SW 1271 (cell line): ENCODE data around the gene FAF1.
"Not testable (repeated sequence)": the region's sequence is repeated elsewhere in the genome, so short reads cannot be mapped to it uniquely, and the experiment has no call there.

ENCODE experiments used
- DNase-seq, 2 experiments: peaks; one replicate each; lab custom pipeline; 2025; lab: John Stamatoyannopoulos, UW

The FAF1 gene

DNA sequence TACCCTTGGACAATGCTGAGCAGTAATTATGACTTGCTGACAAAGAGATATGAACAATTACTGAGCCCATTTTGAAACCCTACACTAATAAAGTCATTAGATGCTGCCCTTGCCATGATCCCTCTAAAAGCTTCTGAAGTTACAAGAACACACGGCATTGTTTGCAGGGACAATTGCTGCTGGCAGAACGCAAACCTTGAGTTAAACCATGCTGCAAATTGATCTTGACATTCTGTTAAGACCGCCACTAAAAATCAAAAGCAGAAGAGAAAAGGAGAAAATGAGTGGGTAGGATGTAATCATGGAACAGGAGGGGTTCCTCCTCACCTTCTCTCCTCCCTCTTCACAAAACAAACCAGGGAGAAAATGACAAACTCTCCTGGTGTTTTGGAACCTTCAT is 400.6 kb downstream of the FAF1 start:
- DNase-seq: no peak

GRCh38 chr1:50553921-50554320 is 406.1 kb downstream of the FAF1 start:
- DNase-seq: no peak

GRCh38 chr1:50548243-50548642 is 411.8 kb downstream of the FAF1 start:
- DNase-seq: no peak

GRCh38 chr1:50542362-50542761 is 417.7 kb downstream of the FAF1 start:
- DNase-seq: no peak

DNA sequence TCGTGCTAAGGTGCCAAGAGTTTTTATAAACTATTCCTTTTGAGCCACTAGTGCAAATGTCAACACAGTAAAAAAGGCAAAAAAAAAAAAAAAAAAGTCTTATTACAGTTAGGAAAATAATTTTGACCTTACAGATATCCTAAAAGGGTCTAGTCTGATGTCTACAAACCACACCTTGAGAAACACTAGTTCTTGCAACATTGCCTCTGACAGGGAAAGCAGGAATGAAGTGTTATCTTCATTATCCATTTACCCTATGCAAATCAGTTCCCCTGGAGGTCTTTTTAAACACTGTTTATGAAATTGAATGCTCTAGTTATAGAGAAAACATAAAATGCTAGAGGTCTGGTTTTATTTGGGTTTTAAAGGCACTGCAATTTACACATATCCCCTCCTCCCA is 421.6 kb downstream of the FAF1 start:
- no peak for DNase-seq

GRCh38 chr1:50531601-50532000 is 428.5 kb downstream of the FAF1 start:
- no peak for DNase-seq

DNA sequence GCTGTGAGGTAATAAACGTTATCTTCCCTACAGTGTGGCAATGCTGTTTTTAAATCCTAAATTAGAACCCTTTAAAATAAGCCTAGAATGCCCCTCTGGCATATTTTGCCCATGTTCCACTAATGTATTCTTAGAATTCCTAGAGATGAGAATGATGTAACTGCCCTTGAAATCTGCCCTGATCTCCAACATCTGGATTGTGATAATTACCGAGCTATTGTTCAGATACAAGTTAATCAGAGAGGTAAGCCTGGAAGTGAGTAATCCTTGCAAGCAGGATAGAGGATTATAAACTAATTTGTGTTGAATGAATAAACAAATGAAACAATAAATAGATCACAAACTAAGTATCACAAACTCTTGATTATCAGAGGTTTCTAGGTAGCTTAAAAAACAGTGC is 429.0 kb downstream of the FAF1 start:
- no peak for DNase-seq

DNA sequence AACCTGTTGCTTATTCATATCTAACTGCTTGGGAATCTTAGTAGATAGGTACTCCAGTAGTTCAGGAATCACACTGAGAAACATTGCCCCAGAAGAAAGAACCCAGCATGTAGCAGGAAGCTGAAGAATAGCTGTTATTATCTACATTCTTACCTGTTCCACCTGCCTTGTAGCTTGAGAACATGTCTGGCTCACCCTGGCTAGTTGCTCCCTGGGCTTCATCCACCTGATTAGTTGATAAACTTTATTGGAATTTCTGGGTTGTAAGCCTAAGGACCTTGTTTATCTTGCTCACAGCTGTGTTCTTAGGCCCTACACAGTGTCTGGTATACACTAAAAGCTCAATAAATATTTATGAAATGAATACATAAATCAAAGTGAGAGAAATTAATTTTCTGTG is 430.6 kb downstream of the FAF1 start:
- no peak for DNase-seq

GRCh38 chr1:50527987-50528320 is 432.1 kb downstream of the FAF1 start:
- DNase-seq: not testable (repeated sequence)

DNA sequence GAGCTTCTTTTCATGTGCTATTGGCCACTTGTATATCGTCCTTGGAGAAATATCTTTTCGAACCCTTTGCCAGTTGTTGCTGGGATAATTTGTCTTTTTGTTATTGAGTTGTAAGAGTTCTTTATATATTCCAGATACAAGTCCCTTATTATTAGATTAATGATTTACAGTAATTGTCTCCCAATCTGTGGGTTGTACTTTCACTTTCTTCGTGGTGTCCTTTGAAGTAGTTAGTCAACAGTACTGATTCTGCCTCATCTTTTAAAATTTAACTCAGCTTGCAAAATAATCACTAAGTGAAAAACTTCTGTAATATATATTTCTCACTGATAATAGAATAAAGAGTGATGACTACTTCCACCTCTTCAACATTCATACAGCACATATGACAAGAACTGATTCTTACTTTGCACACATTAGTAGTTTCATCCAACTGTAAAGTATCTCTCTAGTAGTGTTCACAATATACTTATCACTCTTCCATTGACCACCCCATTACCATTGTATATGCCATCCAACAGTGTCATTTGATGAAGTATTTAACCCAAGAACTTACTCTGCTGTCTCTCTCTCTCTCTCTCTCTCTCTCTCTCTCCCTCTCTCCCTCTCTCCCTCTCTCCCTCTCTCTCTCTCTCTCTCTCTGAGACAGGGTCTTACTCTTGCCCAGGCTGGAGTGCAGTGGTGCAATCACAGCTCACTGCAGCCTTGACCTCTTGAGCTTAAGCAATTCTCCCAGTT is 432.6 kb downstream of the FAF1 start:
- DNase-seq: no peak

DNA sequence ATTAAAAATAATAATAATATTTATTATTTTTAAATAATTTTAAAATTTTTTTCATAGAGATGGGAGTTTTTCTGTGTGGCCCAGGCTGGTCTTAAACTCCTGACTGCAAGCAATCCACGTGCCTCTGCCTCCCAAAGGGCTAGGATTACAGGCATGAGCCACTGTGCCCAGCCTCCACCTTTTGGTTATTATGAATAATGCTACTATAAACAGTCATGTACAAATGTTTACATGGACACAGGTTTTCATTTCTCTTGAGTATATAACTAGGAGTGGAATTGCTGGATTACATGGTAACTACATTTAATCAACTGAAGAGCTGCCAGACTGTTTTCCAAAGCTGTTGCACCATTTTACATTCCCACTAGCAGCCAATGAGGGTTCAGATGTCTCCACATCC is 433.6 kb downstream of the FAF1 start:
- DNase-seq: no peak

GRCh38 chr1:50523548-50523947 is 436.5 kb downstream of the FAF1 start:
- no peak for DNase-seq

- DNase-seq: no peak
Measured at GRCh38 chr1:50522691-50523342, 437.2 kb downstream of the FAF1 start.

DNA sequence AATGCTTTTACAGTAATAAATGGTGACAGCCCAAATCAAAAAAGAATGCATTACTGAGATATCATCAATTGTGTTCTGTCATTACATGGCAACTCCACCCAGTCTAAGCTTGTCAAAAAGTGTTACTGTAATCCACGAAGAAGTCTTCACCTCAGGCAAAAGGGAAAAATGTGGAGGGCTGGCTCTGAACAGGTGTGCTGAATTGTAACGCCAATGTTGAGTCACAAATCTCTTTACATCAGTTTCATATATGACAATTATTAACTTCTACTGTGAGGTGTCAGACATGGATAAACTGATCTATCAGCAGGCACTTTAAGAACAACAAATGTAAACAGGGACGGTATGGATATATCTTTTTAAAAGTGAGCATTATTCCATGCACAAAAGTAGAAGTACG is 438.4 kb downstream of the FAF1 start:
- no peak for DNase-seq

DNA sequence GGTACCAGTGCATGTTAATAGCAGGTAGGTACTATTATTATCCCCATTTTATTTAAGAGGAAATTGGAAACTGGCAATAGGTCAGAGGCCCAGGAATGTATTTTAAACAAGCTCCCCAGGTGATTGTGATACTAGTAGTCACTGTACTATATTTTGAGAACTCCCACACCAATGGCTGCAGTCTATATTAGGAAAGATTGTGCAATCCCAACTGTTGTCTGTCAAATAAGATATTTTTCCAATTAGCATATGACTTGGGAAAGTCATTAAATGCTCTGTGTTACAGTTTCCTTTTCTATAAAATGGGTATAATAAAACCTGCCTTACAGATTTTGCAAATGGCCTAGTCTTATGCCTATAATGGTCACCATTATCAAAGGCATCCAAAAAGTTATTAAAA is 442.6 kb downstream of the FAF1 start:
- no peak for DNase-seq

DNA sequence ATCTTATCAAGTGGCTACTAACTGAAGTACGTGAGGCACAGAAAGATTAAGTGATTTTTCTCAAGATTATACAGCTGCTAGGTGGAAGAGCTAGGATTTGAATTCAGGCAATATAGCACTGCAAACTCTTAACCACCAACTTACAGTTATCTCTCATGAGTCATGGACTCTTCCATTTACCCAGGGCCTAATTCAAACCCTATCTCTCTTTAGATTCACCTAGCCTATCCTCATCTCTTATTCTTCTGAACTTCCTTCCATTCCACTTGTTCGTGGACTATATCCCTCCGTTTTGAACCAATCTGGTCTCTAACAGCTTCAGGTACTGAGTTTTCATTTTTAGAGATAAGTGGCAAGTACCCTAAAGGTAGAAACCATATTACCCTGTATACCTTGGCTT is 444.0 kb downstream of the FAF1 start:
- DNase-seq: no peak

DNA sequence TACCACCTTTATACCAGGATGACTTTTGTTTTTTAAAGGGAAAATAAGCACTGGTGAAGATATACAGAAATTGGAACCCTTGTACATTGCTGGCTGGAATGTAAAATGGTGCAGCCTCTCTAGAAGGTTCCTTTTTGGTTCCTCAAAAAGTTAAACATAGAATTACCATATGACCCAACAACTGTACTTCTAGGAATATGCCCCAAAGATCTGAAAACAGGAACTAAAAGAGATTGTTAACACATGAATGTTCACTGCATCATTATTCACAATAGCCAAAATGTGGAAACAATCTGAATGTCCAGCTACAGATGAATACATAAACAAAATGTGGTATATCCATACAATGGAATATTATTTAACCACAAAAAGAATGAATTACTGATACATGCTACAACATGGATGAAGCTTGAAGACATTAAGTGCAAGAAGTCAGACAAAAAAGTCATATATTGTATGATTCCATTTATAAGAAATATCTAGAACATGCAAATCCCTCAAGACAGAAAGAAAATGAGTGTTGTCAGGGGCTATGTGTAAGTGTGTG is 452.0 kb downstream of the FAF1 start:
- DNase-seq: no peak

DNA sequence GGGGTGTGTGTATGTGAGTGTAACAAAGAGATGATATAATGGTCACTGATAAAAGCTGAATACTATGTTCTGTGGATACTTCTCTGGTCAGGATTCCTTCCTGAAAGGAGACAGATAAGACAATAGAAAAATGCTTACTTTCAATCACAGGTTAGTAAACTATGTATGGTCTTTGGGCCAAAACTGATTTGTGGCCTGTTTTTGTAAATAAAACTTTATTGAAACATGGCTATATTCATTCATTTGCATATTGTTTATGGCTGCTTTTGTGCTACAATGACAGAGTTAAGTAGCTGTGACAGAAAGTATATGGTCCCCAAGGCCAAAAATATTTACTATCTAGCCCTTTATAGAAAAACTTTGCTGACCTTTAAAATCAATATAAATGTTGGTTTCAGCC is 454.6 kb downstream of the FAF1 start:
- no peak for DNase-seq

DNA sequence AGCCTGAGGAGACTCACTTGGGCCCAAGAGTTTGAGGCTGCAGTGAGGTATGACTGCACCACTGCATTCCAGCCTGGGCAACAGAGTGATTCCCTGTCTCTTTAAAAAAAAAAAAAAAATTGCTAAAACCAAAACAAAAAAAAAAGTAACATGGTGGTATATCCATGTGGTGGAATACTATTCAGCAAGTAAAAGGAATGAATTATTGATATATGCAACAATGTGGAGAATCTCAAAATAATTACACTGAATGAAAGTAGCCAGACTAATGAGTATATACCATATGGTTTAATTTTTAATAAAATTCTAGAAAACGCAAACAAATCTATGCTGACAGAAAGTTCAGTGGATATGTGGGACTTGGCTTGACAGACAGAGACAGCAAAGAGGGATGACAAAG is 456.6 kb downstream of the FAF1 start:
- no peak for DNase-seq

- DNase-seq: no peak
Measured at GRCh38 chr1:50502147-50502546, 457.9 kb downstream of the FAF1 start.

GRCh38 chr1:50497007-50497406 is 463.1 kb downstream of the FAF1 start:
- DNase-seq: no peak

DNA sequence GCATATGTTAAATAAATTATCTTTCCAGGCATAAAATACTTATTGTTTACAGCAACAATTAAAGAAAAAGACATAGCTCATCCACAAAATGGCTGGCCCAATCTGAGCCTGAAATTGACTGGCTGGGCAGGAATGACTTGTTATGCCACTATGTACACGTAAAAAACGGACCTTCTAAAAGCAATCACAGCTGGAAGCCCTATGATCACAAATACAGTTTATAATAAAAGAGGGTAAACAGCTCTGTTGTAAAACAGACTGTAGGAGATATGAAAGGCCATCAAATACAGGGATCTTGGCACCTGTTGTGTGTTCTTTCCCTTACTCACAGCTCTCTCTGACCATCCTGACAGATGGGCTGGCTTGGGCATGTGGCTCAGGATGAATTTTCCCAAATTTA is 466.4 kb downstream of the FAF1 start:
- no peak for DNase-seq

- no peak for DNase-seq
Measured at GRCh38 chr1:50492142-50492541, 467.9 kb downstream of the FAF1 start.

- DNase-seq: no peak
Measured at GRCh38 chr1:50491142-50491541, 468.9 kb downstream of the FAF1 start.
